Activated CD4-positive, CD25-positive, alpha-beta regulatory T cell treated with anti-CD3 and anti-CD28 coated beads, Interleukin-2, amount 50 U/mL, for 72 hours (primary cell): Measurements from ENCODE around the gene DYNLL1.
"Not testable (repeated sequence)": the region's sequence is repeated elsewhere in the genome, so short reads cannot be mapped to it uniquely, and the experiment has no call there.

Experiments
- DNase-seq: peaks from one replicate; pipeline ENCODE4 v3.0.0; 2021

Gene DYNLL1

GRCh38 chr12:120475643-120476042 lies 20.3 kb upstream of the DYNLL1 start:
- DNase-seq, result no peak

GRCh38 chr12:120479458-120479857 lies 16.5 kb upstream of the DYNLL1 start:
- no peak for DNase-seq

GRCh38 chr12:120480211-120480610 lies 15.7 kb upstream of the DYNLL1 start:
- no peak for DNase-seq

- DNase-seq, result no peak
Measured at GRCh38 chr12:120481022-120481767, 14.7 kb upstream of the DYNLL1 start.

GRCh38 chr12:120483621-120484020 lies 12.3 kb upstream of the DYNLL1 start:
- no peak for DNase-seq

GRCh38 chr12:120485961-120486881 lies 9.7 kb upstream of the DYNLL1 start:
- no peak for DNase-seq

GRCh38 chr12:120487552-120487951 lies 8.4 kb upstream of the DYNLL1 start:
- not testable (repeated sequence) for DNase-seq

GRCh38 chr12:120488057-120488640 lies 7.8 kb upstream of the DYNLL1 start:
- no peak for DNase-seq

- DNase-seq, result no peak
Measured at GRCh38 chr12:120489018-120489417, 6.9 kb upstream of the DYNLL1 start.

- DNase-seq, result no peak
Measured at GRCh38 chr12:120490325-120490724, 5.6 kb upstream of the DYNLL1 start.

- no peak for DNase-seq
Measured at GRCh38 chr12:120490833-120491512, 4.9 kb upstream of the DYNLL1 start.

GRCh38 chr12:120495186-120495730 lies 655 bp upstream of the DYNLL1 start:
- no peak for DNase-seq

- peak; percentile 39 for DNase-seq
Measured at GRCh38 chr12:120496413-120497340, 764 bp downstream of the DYNLL1 start.

GRCh38 chr12:120497524-120498150 lies 1.7 kb downstream of the DYNLL1 start:
- no peak for DNase-seq

GRCh38 chr12:120498870-120499515 lies 3.1 kb downstream of the DYNLL1 start:
- no peak for DNase-seq

GRCh38 chr12:120500581-120500980 lies 4.7 kb downstream of the DYNLL1 start:
- DNase-seq, result no peak

GRCh38 chr12:120504587-120504986 lies 8.7 kb downstream of the DYNLL1 start:
- DNase-seq, result no peak

GRCh38 chr12:120508537-120508936 lies 12.6 kb downstream of the DYNLL1 start:
- DNase-seq, result no peak

- DNase-seq, result no peak
Measured at GRCh38 chr12:120514002-120514401, 18.1 kb downstream of the DYNLL1 start.

- DNase-seq, result no peak
Measured at GRCh38 chr12:120515496-120515895, 19.6 kb downstream of the DYNLL1 start.
